Measurements from ENCODE around the gene DAD1. TPM values are rescaled to one million over a fixed set of nuclear protein-coding genes. Genes with fewer than 3 reads are reported as not detected.

Gene DAD1
- total and polyA plus RNA-seq, 2 of the 8 experiments (the other 6 are each of a cell fraction or from before 2014, with no cell fraction given): 131 to 440 TPM

DNA sequence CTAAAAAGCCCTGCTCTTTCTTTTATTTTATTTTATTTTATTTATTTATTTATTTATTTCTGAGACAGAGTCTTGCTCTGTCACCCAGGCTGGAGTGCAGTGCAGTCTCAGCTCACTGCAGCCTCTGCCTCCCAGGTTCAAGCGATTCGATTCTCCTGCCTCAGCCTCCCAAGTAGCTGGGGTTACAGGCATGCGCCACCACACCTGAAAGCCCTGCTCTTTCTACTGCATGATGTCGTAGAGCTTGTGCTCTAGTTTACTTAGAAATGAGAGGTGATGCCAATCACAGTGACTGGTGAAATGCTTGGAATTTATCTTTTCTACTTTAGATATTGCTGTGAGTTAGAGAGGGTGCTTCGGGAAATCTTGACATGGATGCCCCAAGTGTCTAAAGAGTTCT lies 54.5 kb downstream of the DAD1 start (continued):
- no peak for TF ChIP-seq SIX5 (IDR thresholded peaks at IDR 0.05; ENCODE audit: low read depth, low read length)
